PC-9 (cell line): ENCODE results near the gene PRIM2.

Experiments used
- CTCF ChIP-seq: fragments of 200-600 bp; sonication (generic); conservative IDR thresholded peaks from 2 replicates; pipeline ENCODE4 v1.6.1; 2017; ENCODE audit warnings: mixed run types, antibody characterized with exemption, mild to moderate bottlenecking, moderate library complexity
- EZH2 ChIP-seq: fragments of 200-600 bp; sonication (generic); IDR thresholded peaks from 2 replicates; pipeline ENCODE4 v1.8.0; 2017; ENCODE audit warnings: antibody characterized with exemption, low read depth

DNA sequence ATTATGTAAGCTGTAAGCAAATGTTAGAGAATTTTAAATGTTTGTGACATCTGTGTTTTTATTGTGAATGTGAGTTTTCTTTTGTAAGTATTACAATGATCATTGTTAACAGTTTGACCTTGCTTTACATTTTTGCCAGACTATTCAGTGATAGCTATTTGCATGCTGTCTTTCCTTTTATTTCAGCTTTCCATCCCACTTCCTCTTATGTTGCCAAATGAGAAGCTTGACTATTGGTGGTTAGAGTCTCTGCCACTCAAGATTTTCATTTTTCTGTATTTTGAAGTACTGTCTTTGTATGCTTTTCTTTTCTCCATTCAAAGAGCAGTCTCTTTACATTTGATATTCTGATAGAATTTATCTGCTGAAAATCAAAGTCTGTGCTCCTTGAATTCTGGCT lies 104.1 kb downstream of the PRIM2 start:
- TF ChIP-seq CTCF (no peak), EZH2 (no peak)
